Ecto neural progenitor cell (in vitro differentiated cells): Measurements from ENCODE around the gene PLXNA4.

Experiments
- DNase-seq: peaks from one replicate; pipeline ENCODE4 v3.0.0-alpha.2; 2018; ENCODE audit warnings: low spot score

PLXNA4 gene

GRCh38 chr7:132318352-132319318, 257.6 kb downstream of the PLXNA4 start:
- peak; percentile 90 for DNase-seq

- DNase-seq = no peak
Observed at GRCh38 chr7:132317701-132318351, 258.4 kb downstream of the PLXNA4 start.

GRCh38 chr7:132312531-132313055, 263.7 kb downstream of the PLXNA4 start:
- no peak for DNase-seq

GRCh38 chr7:132311733-132312132, 264.5 kb downstream of the PLXNA4 start:
- DNase-seq = peak; percentile 66

- DNase-seq = no peak
Observed at GRCh38 chr7:132309102-132309805, 267.0 kb downstream of the PLXNA4 start.

GRCh38 chr7:132307465-132307864, 268.8 kb downstream of the PLXNA4 start:
- no peak for DNase-seq

- no peak for DNase-seq
Observed at GRCh38 chr7:132300599-132301277, 275.5 kb downstream of the PLXNA4 start.

- DNase-seq = no peak
Observed at GRCh38 chr7:132298790-132299189, 277.5 kb downstream of the PLXNA4 start.

- DNase-seq = no peak
Observed at GRCh38 chr7:132296820-132297219, 279.4 kb downstream of the PLXNA4 start.

GRCh38 chr7:132295175-132295574, 281.1 kb downstream of the PLXNA4 start:
- no peak for DNase-seq

- DNase-seq = no peak
Observed at GRCh38 chr7:132292803-132293202, 283.5 kb downstream of the PLXNA4 start.

GRCh38 chr7:132291481-132291880, 284.8 kb downstream of the PLXNA4 start:
- DNase-seq = no peak

GRCh38 chr7:132290021-132290420, 286.2 kb downstream of the PLXNA4 start:
- no peak for DNase-seq

- DNase-seq = no peak
Observed at GRCh38 chr7:132286836-132287235, 289.4 kb downstream of the PLXNA4 start.

- DNase-seq = no peak
Observed at GRCh38 chr7:132280335-132280734, 295.9 kb downstream of the PLXNA4 start.

- no peak for DNase-seq
Observed at GRCh38 chr7:132279718-132280117, 296.6 kb downstream of the PLXNA4 start.

GRCh38 chr7:132276976-132277725, 299.1 kb downstream of the PLXNA4 start:
- no peak for DNase-seq

- DNase-seq = no peak
Observed at GRCh38 chr7:132276234-132276630, 300.0 kb downstream of the PLXNA4 start.

- DNase-seq = no peak
Observed at GRCh38 chr7:132275416-132276233, 300.6 kb downstream of the PLXNA4 start.

- no peak for DNase-seq
Observed at GRCh38 chr7:132272763-132273371, 303.4 kb downstream of the PLXNA4 start.
